ENCODE data around the gene TMEM92.

- TF ChIP-seq, protein P1, sequence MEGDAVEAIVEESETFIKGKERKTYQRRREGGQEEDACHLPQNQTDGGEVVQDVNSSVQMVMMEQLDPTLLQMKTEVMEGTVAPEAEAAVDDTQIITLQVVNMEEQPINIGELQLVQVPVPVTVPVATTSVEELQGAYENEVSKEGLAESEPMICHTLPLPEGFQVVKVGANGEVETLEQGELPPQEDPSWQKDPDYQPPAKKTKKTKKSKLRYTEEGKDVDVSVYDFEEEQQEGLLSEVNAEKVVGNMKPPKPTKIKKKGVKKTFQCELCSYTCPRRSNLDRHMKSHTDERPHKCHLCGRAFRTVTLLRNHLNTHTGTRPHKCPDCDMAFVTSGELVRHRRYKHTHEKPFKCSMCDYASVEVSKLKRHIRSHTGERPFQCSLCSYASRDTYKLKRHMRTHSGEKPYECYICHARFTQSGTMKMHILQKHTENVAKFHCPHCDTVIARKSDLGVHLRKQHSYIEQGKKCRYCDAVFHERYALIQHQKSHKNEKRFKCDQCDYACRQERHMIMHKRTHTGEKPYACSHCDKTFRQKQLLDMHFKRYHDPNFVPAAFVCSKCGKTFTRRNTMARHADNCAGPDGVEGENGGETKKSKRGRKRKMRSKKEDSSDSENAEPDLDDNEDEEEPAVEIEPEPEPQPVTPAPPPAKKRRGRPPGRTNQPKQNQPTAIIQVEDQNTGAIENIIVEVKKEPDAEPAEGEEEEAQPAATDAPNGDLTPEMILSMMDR (IDR thresholded peaks at IDR 0.05): no peak
- TF ChIP-seq POLR2A (IDR thresholded peaks at IDR 0.05) (no peak), EP300 (IDR thresholded peaks at IDR 0.05) (no peak), POLR2AphosphoS5 (IDR thresholded peaks at IDR 0.05) (no peak)
Observed at GRCh38 chr17:50308666-50309065, 34.4 kb downstream of the TMEM92 start.
